Suppressor macrophage treated with lipopolysaccharide for 1 hour (primary cell): ENCODE measurements around the gene MYO16.
"Not testable (repeated sequence)": the region's sequence is repeated elsewhere in the genome, so short reads cannot be mapped to it uniquely, and the experiment has no call there.

ENCODE experiments used
- DNase-seq, 3 donors: peaks; one replicate each; pipeline ENCODE4 v3.0.0-alpha.2; 2020 to 2022

The MYO16 gene

GRCh38 chr13:108903613-108904012 is 274.2 kb downstream of the MYO16 start:
- DNase-seq = no peak

- no peak for DNase-seq
Observed at GRCh38 chr13:108911807-108912206, 282.4 kb downstream of the MYO16 start.

- DNase-seq = not testable (repeated sequence)
Observed at GRCh38 chr13:108913731-108914130, 284.3 kb downstream of the MYO16 start.

- DNase-seq = peak; percentile 18 to 50 (median 48)
Observed at GRCh38 chr13:108915095-108915633, 285.8 kb downstream of the MYO16 start.

- DNase-seq = peak; percentile 88 to 89 (median 88)
Observed at GRCh38 chr13:108915634-108916512, 286.5 kb downstream of the MYO16 start.

GRCh38 chr13:108917581-108917980 is 288.2 kb downstream of the MYO16 start:
- DNase-seq = no peak

GRCh38 chr13:108919036-108919907 is 289.9 kb downstream of the MYO16 start:
- no peak for DNase-seq

GRCh38 chr13:108920137-108920536 is 290.7 kb downstream of the MYO16 start:
- no peak for DNase-seq

- no peak for DNase-seq
Observed at GRCh38 chr13:108921238-108921637, 291.8 kb downstream of the MYO16 start.

GRCh38 chr13:108922108-108922507 is 292.7 kb downstream of the MYO16 start:
- no peak for DNase-seq

GRCh38 chr13:108923386-108924047 is 294.1 kb downstream of the MYO16 start:
- DNase-seq = no peak

- DNase-seq = peak; percentile 30 to 56 (median 47)
Observed at GRCh38 chr13:108924134-108924533, 294.7 kb downstream of the MYO16 start.

GRCh38 chr13:108924541-108924940 is 295.1 kb downstream of the MYO16 start:
- peak; percentile 12 to 33 (median 23) for DNase-seq

- DNase-seq = no peak
Observed at GRCh38 chr13:108925070-108925469, 295.7 kb downstream of the MYO16 start.

- no peak for DNase-seq
Observed at GRCh38 chr13:108926862-108927261, 297.5 kb downstream of the MYO16 start.

- no peak for DNase-seq
Observed at GRCh38 chr13:108927615-108928014, 298.2 kb downstream of the MYO16 start.

- DNase-seq = no peak
Observed at GRCh38 chr13:108929532-108930206, 300.3 kb downstream of the MYO16 start.

- DNase-seq = peak in 2 of 3 donors; percentile 16 to 22
Observed at GRCh38 chr13:108932196-108932595, 302.8 kb downstream of the MYO16 start.

- DNase-seq = no peak
Observed at GRCh38 chr13:108933061-108933460, 303.6 kb downstream of the MYO16 start.

GRCh38 chr13:108938155-108938554 is 308.7 kb downstream of the MYO16 start:
- DNase-seq = no peak

- DNase-seq = peak; percentile 27 to 46 (median 39)
Observed at GRCh38 chr13:108940121-108940520, 310.7 kb downstream of the MYO16 start.

- no peak for DNase-seq
Observed at GRCh38 chr13:108943842-108944241, 314.4 kb downstream of the MYO16 start.
